GM19193 (cell line): Measurements from ENCODE around the gene ARX.

Experiments
- POLR2A ChIP-seq: IDR thresholded peaks from 4 replicates; pipeline ENCODE4 v1.6.1; 2011; ENCODE audit not compliant: insufficient read depth, insufficient read length; ENCODE audit errors: extremely low read depth

The ARX gene

GRCh38 chrX:25015486-25016360, at the start of gene ARX:
ARX (minus strand) TSS chrX:25015965; CDS start chrX:25015737, 228 bp downstream.
- TF ChIP-seq POLR2A: no peak

- no peak for TF ChIP-seq POLR2A
Measured at GRCh38 chrX:25059273-25059672, 43.5 kb upstream of the ARX start.

- TF ChIP-seq POLR2A: no peak
Measured at GRCh38 chrX:25052798-25053534, 37.2 kb upstream of the ARX start.

DNA sequence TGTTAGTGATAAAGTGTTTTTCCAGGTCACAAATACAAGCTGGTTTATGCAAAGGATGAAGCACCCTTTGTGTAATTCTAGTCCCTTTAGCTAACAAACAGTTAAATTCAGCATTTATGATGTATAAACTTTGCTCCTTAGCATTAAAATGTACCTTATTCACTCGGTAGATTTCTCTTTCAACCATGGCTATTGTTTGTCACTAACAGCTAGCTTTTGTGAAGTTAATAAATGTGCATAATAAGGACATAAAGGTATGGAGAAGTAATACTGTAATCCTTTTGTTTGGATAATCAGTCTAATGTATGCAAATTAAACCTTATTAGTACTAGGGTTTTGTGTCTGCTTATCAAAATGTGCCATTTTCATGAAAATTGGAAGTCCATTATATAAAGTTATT, 34.2 kb upstream of the ARX start:
- no peak for TF ChIP-seq POLR2A

GRCh38 chrX:25049357-25049756, 33.6 kb upstream of the ARX start:
- TF ChIP-seq POLR2A: no peak

DNA sequence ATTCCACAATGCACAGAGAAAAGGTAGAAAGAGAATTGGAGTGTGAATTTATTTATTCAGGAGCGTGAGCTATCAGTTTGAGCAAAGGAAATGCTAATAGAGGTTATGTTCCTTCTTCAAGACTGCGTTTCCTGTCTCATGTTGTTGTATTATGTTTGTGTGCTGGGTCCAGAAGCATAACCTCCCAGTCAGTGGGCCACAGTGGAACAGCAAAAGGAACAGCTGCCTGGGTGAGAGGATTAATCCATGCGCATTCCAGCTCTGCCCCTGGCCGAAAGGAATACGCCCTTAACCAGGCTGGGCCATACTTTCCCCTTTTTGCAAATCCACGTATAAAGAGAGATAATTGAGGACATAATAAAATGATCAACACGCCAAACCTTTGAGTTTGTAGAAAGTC, 32.4 kb upstream of the ARX start:
- no peak for TF ChIP-seq POLR2A

GRCh38 chrX:25043192-25043591, 27.4 kb upstream of the ARX start:
- no peak for TF ChIP-seq POLR2A

- TF ChIP-seq POLR2A: no peak
Measured at GRCh38 chrX:25039036-25039435, 23.3 kb upstream of the ARX start.

DNA sequence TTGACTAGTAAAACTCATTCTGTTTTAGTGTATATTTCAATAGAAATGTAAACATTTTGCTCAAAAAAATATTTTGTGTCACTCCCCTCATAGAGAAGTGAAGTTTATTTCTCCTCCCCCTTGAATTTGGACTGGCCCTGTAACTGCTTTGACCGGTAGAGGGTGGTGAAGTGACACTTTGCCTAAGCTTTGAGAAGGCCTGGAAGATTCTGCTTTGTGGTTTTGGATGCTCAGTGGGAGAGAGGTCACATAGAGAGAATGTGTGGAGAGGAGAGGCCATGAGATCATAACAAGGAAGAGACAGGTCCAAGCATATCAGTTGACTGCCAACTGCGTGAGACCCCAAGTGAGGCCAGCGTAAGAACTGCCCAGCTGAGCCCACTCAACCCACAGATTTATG, 19.1 kb upstream of the ARX start:
- no peak for TF ChIP-seq POLR2A

GRCh38 chrX:25029288-25029825, 13.6 kb upstream of the ARX start:
- TF ChIP-seq POLR2A: no peak

- TF ChIP-seq POLR2A: no peak
Measured at GRCh38 chrX:25028726-25029125, 13.0 kb upstream of the ARX start.

- no peak for TF ChIP-seq POLR2A
Measured at GRCh38 chrX:25026576-25026975, 10.8 kb upstream of the ARX start.

DNA sequence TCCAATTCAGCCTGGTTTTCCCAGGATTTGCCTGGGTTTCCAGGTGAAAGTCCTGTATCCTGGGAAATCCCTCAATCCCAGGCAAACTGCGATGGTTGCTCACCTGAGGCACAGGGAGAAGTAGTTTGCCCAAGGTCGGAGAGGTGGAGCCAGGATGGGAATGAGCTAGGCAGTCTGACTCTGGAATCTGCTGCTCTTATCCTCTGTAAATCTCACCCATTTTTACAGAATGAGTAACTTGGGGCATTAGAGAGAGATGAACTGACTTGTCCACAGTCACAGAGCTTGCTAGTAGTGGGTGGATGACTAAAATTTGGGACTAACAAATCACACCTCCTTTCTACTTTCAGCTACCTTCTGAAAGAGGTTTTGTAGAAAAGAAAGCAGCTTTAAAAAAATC, 9.8 kb upstream of the ARX start:
- TF ChIP-seq POLR2A: no peak

GRCh38 chrX:25023908-25024307, 8.1 kb upstream of the ARX start:
- TF ChIP-seq POLR2A: no peak

DNA sequence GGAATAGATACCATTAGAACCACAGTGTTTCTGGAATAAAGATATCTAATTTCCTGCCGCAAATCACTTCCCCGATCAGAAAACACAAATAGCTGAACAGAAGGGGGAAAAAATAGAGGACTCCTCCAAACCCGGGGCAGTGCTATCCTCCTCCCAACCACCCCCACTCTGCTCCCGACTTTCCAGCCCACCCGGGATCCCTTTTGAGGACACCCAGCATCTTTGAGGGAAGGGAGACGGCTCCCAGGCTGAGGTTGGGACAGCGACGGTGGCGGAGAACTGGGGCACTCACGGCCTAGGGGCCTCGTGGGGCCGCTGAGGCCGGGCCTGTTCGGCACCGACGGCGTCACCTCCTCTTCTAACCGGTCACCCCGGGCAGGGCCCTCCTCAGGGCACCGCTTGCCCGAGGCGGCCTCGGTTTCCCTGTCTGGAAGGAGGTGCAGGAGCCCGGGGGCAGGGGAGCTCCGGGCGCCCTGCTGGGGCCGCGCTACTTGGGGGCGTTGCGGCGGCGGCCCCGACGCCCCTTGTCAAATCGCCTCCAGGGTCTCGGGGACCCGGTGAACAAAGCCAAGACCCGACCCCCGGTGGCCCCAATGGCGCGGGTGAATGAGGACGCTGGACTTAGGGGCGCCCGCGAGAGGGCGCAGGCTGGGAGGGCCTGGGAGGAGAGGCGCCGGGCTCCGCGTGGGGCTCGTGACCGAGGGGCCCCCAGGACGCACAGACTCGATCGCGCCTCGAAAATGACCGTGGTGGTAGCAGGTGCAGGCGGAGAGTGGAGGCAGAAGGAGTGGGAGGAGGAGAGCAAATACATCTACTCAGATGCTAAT, 6.9 kb upstream of the ARX start:
- TF ChIP-seq POLR2A: no peak
